Kidney (tissue), 22 donors: Measurements from ENCODE around the gene TSNAXIP1. TPM values are rescaled to one million over a fixed set of nuclear protein-coding genes. Genes with fewer than 3 reads are reported as not detected.

Experiments used
- DNase-seq, 5 donors: peaks; one replicate each; pipeline ENCODE4 v3.0.0-alpha.2; 2013 to 2020
- FAIRE-seq: peaks from 2 replicates; lab custom pipeline; 2012; peaks lifted over from hg19 to GRCh38; lab: Jason Lieb, UNC
- H3K27ac ChIP-seq, 2 donors: one replicate each; pipeline ENCODE4 v1.7.0; 2013; ENCODE audit warnings: low read depth in 2 of 2, low read length in 2 of 2, inconsistent platforms in 1 of 2
- H3K27me3 ChIP-seq: one replicate; pipeline ENCODE4 v1.7.1; 2013; ENCODE audit warnings: low read length, inconsistent platforms; ENCODE audit not compliant: control insufficient read depth, insufficient read depth
- H3K36me3 ChIP-seq, 3 donors: one replicate each; pipeline versions ENCODE4 v1.7.0 to v1.7.1; 2013; ENCODE audit warnings: low read length in 3 of 3, control low read depth in 1 of 3, inconsistent platforms in 1 of 3; ENCODE audit not compliant: insufficient read depth in 3 of 3, control insufficient read depth in 2 of 3
- H3K4me1 ChIP-seq, 3 donors: one replicate each; pipeline versions ENCODE4 v1.7.0 to v1.7.1; 2013; ENCODE audit warnings: low read length in 3 of 3, inconsistent platforms in 1 of 3, low read depth in 1 of 3; ENCODE audit not compliant: control insufficient read depth in 2 of 3, insufficient read depth in 2 of 3
- H3K4me3 ChIP-seq, 3 donors: one replicate each; pipeline versions ENCODE4 v1.7.0 to v1.8.1; 2013; ENCODE audit warnings: low read length in 3 of 3, control low read depth in 1 of 3, inconsistent platforms in 1 of 3
- H3K9ac ChIP-seq, 3 donors: one replicate each; pipeline versions ENCODE4 v1.7.0 to v1.7.1; 2013; ENCODE audit warnings: low read length in 3 of 3, control low read depth in 1 of 3, inconsistent platforms in 1 of 3
- H3K9me3 ChIP-seq, 3 donors: one replicate each; pipeline versions ENCODE4 v1.7.0 to v1.7.1; 2013; ENCODE audit warnings: low read length in 3 of 3, control low read depth in 1 of 3, inconsistent platforms in 1 of 3; ENCODE audit not compliant: control insufficient read depth in 2 of 3, insufficient read depth in 1 of 3
- CTCF ChIP-seq: IDR thresholded peaks from 3 replicates; pipeline ENCODE4 v1.5.1; 2012; ENCODE audit warnings: mild to moderate bottlenecking, moderate library complexity, borderline replicate concordance; ENCODE audit not compliant: insufficient read depth; ENCODE audit errors: extremely low read depth
- intact Hi-C: fragments of 100-400 bp; cut with DNase I; formaldehyde crosslinking; loops from one replicate; pipeline ENCODE4 v1.11.1; 2022
- long read RNA-seq, 10 donors: library from polyadenylated mRNA in 1 of 10; unstranded in 1 of 10; transcript quantifications; one replicate each; pipeline ENCODE4 v2.0.0 and lab custom pipeline, GENCODE V29; 2021 to 2026
- polyA plus RNA-seq: library from polyadenylated mRNA; stranded (reverse); fragments of 350-450 nt; fragmentation: Illumina TruSeq; extraction: RNeasy Lipid Tissue Mini Kit (QIAGEN cat#74804); gene quantifications from one replicate; pipeline ENCODE4 v1.2.3, GENCODE V29; 2014; ENCODE audit warnings: low read depth, low replicate concordance; ENCODE audit not compliant: insufficient read depth
- total RNA-seq: library from RNA; stranded (reverse); fragmentation: NEBNext Ultra II Directional; extraction: Animal tissue kit (Norgen Biotek cat#: 25700); gene quantifications from one replicate; pipeline ENCODE4 v1.2.1, GENCODE V29; 2021
- donor health status: control.
- donor health status: control.
- donor health status: control.
- donor health status: control.
- donor health status: control.
- donor health status: DM: yes; HTN: yes; CAD: no.
- donor health status: Normal renal cell carcinoma (clear cell type).

TSNAXIP1 gene
- total RNA-seq (3.9 TPM), polyA plus RNA-seq (2.8 TPM)
- long read RNA-seq, donor 1, result 0 reads
- long read RNA-seq, donor 2, partial matches to known transcripts, result 0 of 1 reads
- long read RNA-seq, donor 2, other reads (novel, unspliced or antisense), result 0 of 1 reads
- long read RNA-seq, donor 3, partial matches to known transcripts, result 12 of 13 reads
- long read RNA-seq, donor 3, other reads (novel, unspliced or antisense), result 0 of 13 reads
- long read RNA-seq, donor 4, result 0 reads
- long read RNA-seq, donor 5, result 0 reads
- long read RNA-seq, donor 6, result 0 reads
- long read RNA-seq, donor 7, partial matches to known transcripts, result 1 of 13 reads
- long read RNA-seq, donor 7, other reads (novel, unspliced or antisense), result 12 of 13 reads
- long read RNA-seq, donor 8, result 0 reads
- long read RNA-seq, donor 9, result 0 reads
- long read RNA-seq, donor 10, partial matches to known transcripts, result 9 of 16 reads
- long read RNA-seq, donor 10, other reads (novel, unspliced or antisense), result 7 of 16 reads

- Histone ChIP-seq H3K27ac (peak within 1 kb of the TSS; percentile 67 to 79), H3K27me3 (no peaks in the 10 kb centered on the region), H3K9me3 (no peaks in the 10 kb centered on the region), H3K36me3 (peaks cover 0 to 6% (median 4%) of the 10 kb centered on the region in 3 donors), H3K4me3 (peak within 1 kb of the TSS; percentile 86 to 94 (median 94)), H3K9ac (peak within 1 kb of the TSS; percentile 81 to 95 (median 89)), H3K4me1 (peaks cover 0 to 16% (median 11%) of the 10 kb centered on the region in 3 donors)
- DNase-seq (peak; percentile 99 to 100 (median 99)), FAIRE-seq (peak; percentile 98)
- no peak for TF ChIP-seq CTCF
- intact Hi-C loops, result no loop called here
Measured at GRCh38 chr16:67806428-67807147, at the start of gene TSNAXIP1, which contains the start of gene RANBP10. Gene TSNAXIP1 (plus strand): TSS chr16:67806889. CDS start chr16:67807150, 261 bp downstream. Gene RANBP10 (minus strand): TSS chr16:67806560. CDS start chr16:67806536, 24 bp downstream.

GRCh38 chr16:67758006-67758405 is 48.7 kb upstream of the TSNAXIP1 start:
- Histone ChIP-seq H3K9ac (no peak overlapping the region), H3K27me3 (no peaks in the 10 kb centered on the region), H3K36me3 (peaks cover 0 to 9% (median 6%) of the 10 kb centered on the region in 3 donors), H3K27ac (no peak overlapping the region), H3K4me1 (no peaks in the 10 kb centered on the region), H3K9me3 (no peaks in the 10 kb centered on the region), H3K4me3 (no peak overlapping the region)
- intact Hi-C loops, result no loop called here
- no peak for FAIRE-seq
- no peak for TF ChIP-seq CTCF
- DNase-seq, result no peak

GRCh38 chr16:67758966-67759365 is 47.7 kb upstream of the TSNAXIP1 start:
- no peaks in the 10 kb centered on the region for H3K4me1 ChIP-seq
- H3K36me3 ChIP-seq, result peaks cover 0 to 9% (median 6%) of the 10 kb centered on the region in 3 donors
- no peak overlapping the region for H3K4me3 ChIP-seq
- no peak for TF ChIP-seq CTCF
- no peak overlapping the region for H3K9ac ChIP-seq
- FAIRE-seq (no peak), DNase-seq (peak in 1 of 5 donors; percentile 25)
- intact Hi-C loops, result no loop called here
- H3K9me3 ChIP-seq, result no peaks in the 10 kb centered on the region
- no peak overlapping the region for H3K27ac ChIP-seq
- no peaks in the 10 kb centered on the region for H3K27me3 ChIP-seq
